Measurements from ENCODE around the gene ANKLE2.
"Not testable (repeated sequence)": the region's sequence is repeated elsewhere in the genome, so short reads cannot be mapped to it uniquely, and the experiment has no call there.

Gene ANKLE2

GRCh38 chr12:132761032-132761920, at the start of gene ANKLE2:
Gene ANKLE2 (minus strand): TSS chr12:132761832. CDS start chr12:132761798, 34 bp downstream.
- peak; percentile 55 for DNase-seq (ENCODE audit: low spot score)

GRCh38 chr12:132809391-132809790, 47.8 kb upstream of the ANKLE2 start:
- not testable (repeated sequence) for DNase-seq (ENCODE audit: low spot score)

- DNase-seq (ENCODE audit: low spot score) = no peak
These were observed 45.9 kb upstream of the ANKLE2 start for GRCh38 chr12:132807295-132808092.

GRCh38 chr12:132806857-132807256, 45.2 kb upstream of the ANKLE2 start:
- DNase-seq (ENCODE audit: low spot score) = no peak

GRCh38 chr12:132804426-132804861, 42.8 kb upstream of the ANKLE2 start:
- DNase-seq (ENCODE audit: low spot score) = no peak

GRCh38 chr12:132803888-132804287, 42.3 kb upstream of the ANKLE2 start:
- DNase-seq (ENCODE audit: low spot score) = no peak

- DNase-seq (ENCODE audit: low spot score) = no peak
These were observed 41.5 kb upstream of the ANKLE2 start for GRCh38 chr12:132803125-132803524.

GRCh38 chr12:132801741-132802140, 40.1 kb upstream of the ANKLE2 start:
- no peak for DNase-seq (ENCODE audit: low spot score)

- DNase-seq (ENCODE audit: low spot score) = no peak
These were observed 37.2 kb upstream of the ANKLE2 start for GRCh38 chr12:132798836-132799235.

GRCh38 chr12:132797820-132798570, 36.4 kb upstream of the ANKLE2 start:
- DNase-seq (ENCODE audit: low spot score) = no peak

- no peak for DNase-seq (ENCODE audit: low spot score)
These were observed 34.2 kb upstream of the ANKLE2 start for GRCh38 chr12:132795847-132796246.

GRCh38 chr12:132791940-132792339, 30.3 kb upstream of the ANKLE2 start:
- DNase-seq (ENCODE audit: low spot score) = not testable (repeated sequence)

- no peak for DNase-seq (ENCODE audit: low spot score)
These were observed 27.5 kb upstream of the ANKLE2 start for GRCh38 chr12:132789099-132789471.

GRCh38 chr12:132788375-132789098, 26.9 kb upstream of the ANKLE2 start:
- DNase-seq (ENCODE audit: low spot score) = no peak

- no peak for DNase-seq (ENCODE audit: low spot score)
These were observed 26.2 kb upstream of the ANKLE2 start for GRCh38 chr12:132787877-132788276.

- DNase-seq (ENCODE audit: low spot score) = no peak
These were observed 24.6 kb upstream of the ANKLE2 start for GRCh38 chr12:132786192-132786591.

- no peak for DNase-seq (ENCODE audit: low spot score)
These were observed 22.9 kb upstream of the ANKLE2 start for GRCh38 chr12:132784580-132784979.

GRCh38 chr12:132783917-132784531, 22.4 kb upstream of the ANKLE2 start:
- DNase-seq (ENCODE audit: low spot score) = no peak

GRCh38 chr12:132781938-132782337, 20.3 kb upstream of the ANKLE2 start:
- DNase-seq (ENCODE audit: low spot score) = no peak

- no peak for DNase-seq (ENCODE audit: low spot score)
These were observed 18.2 kb upstream of the ANKLE2 start for GRCh38 chr12:132779781-132780353.

- DNase-seq (ENCODE audit: low spot score) = no peak
These were observed 16.0 kb upstream of the ANKLE2 start for GRCh38 chr12:132777614-132778013.

Measured in LoVo (cell line).